Measurements from ENCODE around the gene ELL3. TPM values are rescaled to one million over a fixed set of nuclear protein-coding genes. Genes with fewer than 3 reads are reported as not detected.
A peak's percentile ranks its signal among the peaks of the same experiment; 100 is the strongest.

The ELL3 gene
- total RNA-seq, 1 experiment from 2014 or later = not detected

DNA sequence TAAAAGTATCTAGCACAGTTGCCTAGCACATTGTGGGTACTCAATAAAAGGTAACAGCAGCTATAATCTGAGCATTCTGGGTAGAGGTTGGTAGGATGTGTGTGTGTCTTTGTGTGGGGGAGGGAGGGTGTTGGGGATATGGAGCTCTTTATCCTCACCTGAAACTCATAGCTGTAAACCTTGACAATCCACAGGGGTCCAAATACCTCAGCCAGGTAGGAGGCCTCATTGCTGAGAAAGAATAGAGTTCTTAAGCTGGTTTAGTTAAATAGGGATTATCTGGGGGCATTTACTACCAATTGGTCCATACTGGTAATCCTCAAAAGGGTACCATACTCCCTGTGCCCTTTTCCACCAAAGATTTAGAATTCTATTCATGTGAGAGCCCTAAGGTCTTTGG is 19.2 kb upstream of the ELL3 start:
- Histone ChIP-seq H3K36me3 (peaks cover 32% of the 10 kb centered on the region), H3K4me3 (no peak overlapping the region), H3K4me1 (peaks cover 12% of the 10 kb centered on the region; the same call in 1 of the 2 replicates), H3K27me3 (no peaks in the 10 kb centered on the region), H3K27ac (no peak overlapping the region), H3K9me3 (replicated peaks) (no peaks in the 10 kb centered on the region)
- DNase-seq = no peak

DNA sequence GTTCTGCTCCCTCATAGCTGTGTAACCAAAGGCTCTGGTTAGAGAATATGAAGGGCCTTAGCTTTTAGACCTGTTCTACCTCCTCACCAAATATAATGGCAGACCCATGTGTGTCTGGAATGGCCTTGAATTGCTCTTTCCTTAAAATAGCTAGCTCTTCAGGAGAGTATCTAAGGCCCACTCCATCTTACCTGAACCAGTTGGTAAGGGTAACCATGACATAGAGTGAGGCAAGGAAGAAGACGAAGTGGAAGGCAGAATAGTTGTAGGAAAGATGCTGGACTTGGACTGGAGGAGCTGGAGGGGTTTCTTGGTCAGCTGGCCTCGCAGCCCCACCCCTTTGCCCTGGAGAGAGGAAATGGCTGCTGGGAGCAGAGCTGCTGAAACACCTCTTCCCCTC is 18.4 kb upstream of the ELL3 start:
- Histone ChIP-seq H3K27me3 (no peaks in the 10 kb centered on the region), H3K4me3 (no peak overlapping the region), H3K4me1 (peaks cover 12% of the 10 kb centered on the region; the same call in 1 of the 2 replicates), H3K36me3 (peaks cover 32% of the 10 kb centered on the region), H3K27ac (no peak overlapping the region), H3K9me3 (replicated peaks) (no peaks in the 10 kb centered on the region)
- no peak for DNase-seq

DNA sequence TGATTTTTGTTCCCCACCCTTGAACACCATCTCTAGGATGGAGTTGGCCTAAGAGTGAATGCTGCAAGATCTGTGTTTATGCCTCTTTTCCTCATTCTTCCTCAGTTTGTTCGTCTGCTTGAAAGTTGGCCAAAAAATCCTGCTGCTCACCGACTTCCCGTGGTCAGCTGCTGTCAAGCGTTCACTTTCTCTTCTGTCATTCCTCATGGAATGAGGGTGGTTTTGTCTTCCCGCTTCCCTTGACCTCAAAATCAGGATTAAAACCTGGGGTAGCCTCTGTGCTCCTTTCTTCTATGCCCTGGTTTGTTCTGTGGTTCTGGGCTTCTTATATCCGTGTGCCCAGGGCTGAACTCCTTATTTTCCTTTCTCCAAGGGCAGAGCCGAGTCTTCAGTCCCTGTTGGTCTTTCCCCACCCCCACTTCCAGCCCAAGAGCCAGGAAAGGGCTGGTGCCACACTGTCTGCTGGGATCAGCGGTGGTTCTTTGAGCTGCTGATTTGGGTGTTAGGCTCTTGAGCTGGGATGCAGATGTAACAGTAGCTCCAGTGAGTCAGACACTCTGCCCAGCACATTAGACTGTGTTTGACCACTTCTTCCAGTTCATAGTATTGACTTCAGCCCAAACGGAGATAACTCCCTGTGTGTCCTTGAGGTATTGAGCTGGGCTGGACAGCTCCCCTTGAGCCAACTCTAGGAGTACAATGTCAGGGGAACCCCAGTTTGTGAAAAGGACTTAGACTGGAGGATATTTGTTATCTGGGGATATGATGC is 17.7 kb upstream of the ELL3 start:
- peaks cover 8% of the 10 kb centered on the region; the same call in 1 of the 2 replicates for H3K4me1 ChIP-seq
- H3K27me3 ChIP-seq = no peaks in the 10 kb centered on the region
- no peak for DNase-seq
- peaks cover 32% of the 10 kb centered on the region for H3K36me3 ChIP-seq
- no peaks in the 10 kb centered on the region for H3K9me3 ChIP-seq (replicated peaks)
- H3K4me3 ChIP-seq = no peak overlapping the region
- 0 out of 2 replicates have a peak overlapping the region, but pooled peaks have one; percentile 6 for H3K27ac ChIP-seq

DNA sequence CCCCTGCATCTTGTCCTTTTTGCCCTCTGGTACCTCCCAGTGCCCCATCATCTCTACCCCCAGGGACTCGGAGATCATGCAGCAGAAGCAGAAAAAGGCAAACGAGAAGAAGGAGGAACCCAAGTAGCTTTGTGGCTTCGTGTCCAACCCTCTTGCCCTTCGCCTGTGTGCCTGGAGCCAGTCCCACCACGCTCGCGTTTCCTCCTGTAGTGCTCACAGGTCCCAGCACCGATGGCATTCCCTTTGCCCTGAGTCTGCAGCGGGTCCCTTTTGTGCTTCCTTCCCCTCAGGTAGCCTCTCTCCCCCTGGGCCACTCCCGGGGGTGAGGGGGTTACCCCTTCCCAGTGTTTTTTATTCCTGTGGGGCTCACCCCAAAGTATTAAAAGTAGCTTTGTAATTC is 16.9 kb upstream of the ELL3 start:
- DNase-seq = no peak
- Histone ChIP-seq H3K4me1 (peaks cover 8% of the 10 kb centered on the region; the same call in 1 of the 2 replicates), H3K4me3 (no peak overlapping the region; the same call in 1 of the 2 replicates), H3K27ac (no peak overlapping the region), H3K27me3 (no peaks in the 10 kb centered on the region), H3K36me3 (peaks cover 32% of the 10 kb centered on the region), H3K9me3 (replicated peaks) (no peaks in the 10 kb centered on the region)

DNA sequence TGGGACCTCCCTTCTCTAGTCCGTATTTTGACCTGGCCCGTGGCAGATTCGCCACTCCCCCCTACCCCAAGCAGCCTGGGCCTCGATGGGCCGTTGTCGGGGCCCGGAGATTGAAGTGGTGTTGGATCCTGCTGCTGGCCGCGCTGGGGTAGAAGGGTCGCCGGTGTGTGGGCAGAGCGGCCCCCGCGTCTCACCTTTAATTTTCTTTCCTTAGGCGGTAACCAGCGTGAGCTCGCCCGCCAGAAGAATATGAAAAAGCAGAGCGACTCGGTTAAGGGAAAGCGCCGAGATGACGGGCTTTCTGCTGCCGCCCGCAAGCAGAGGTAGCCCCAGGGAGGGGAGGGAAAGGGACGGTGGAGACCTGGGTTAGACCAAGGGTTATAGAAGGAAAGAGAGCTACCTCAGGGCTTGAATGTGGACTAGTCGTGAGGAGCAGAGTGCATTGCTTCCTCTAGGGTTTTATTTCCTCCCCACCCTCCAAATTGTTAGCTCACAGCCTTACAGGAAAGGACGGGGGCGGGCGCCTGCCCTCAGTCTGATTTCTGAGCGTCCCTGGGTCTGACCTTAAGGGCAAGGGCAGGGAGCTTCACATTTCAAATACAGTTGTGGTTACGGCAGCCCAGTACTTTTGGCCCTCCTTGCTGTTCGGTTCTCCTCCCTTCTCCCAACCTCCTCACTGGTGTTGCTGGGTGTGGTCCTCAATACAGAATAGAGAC is 16.2 kb upstream of the ELL3 start:
- peaks cover 8% of the 10 kb centered on the region; the same call in 1 of the 2 replicates for H3K4me1 ChIP-seq
- no peaks in the 10 kb centered on the region for H3K27me3 ChIP-seq
- DNase-seq = no peak
- H3K27ac ChIP-seq = peak overlapping the region; percentile 73
- peaks cover 32% of the 10 kb centered on the region for H3K36me3 ChIP-seq
- peak overlapping the region; percentile 90 for H3K4me3 ChIP-seq
- no peaks in the 10 kb centered on the region for H3K9me3 ChIP-seq (replicated peaks)

DNA sequence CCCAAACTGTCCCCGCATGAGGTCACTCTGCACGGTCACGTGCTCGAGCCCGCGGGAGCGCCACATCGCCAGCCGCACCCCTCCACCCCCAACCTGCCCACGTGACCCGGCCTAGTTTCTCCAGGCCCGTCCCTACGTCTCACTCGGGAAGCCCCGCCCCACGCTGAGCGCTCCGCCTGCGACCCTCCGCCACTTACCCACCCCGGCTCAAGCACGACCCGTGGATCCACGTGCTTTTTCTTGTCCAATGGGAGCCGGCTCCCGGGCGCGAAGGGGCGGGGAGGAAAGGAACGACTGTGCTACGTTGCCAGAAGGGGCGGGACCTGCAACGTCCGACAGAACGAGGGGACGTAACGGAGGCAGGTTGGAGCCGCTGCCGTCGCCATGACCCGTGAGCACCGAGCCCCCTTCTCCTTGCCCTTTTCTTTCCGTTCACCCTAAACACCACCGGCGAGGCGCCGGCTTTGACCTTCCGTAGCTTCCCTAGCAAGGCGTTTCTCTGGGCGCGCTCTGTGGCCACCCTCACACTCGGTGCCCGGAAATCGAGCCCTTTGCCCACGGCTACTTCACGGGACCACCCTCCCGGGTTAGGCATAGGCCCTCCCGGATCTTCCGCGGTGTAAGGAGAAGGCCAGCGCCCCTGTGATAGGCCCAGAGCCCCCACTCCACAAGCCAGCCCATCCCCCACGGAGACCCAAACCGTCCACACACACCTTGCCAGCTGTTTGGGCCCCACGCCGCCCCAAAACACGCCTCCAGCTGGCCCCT is 15.4 kb upstream of the ELL3 start, which contains the start of gene SERF2:
SERF2 (plus strand) TSS at position 328 of the 768 bp plus-strand sequence; CDS start at position 385, 57 bp downstream.
- Histone ChIP-seq H3K36me3 (peaks cover 32% of the 10 kb centered on the region), H3K27ac (peak within 1 kb of the TSS; percentile 80), H3K9me3 (replicated peaks) (no peaks in the 10 kb centered on the region), H3K27me3 (no peaks in the 10 kb centered on the region), H3K4me3 (peak within 1 kb of the TSS; percentile 90), H3K4me1 (peaks cover 8% of the 10 kb centered on the region; the same call in 1 of the 2 replicates)
- peak; percentile 99 to 100 for DNase-seq

DNA sequence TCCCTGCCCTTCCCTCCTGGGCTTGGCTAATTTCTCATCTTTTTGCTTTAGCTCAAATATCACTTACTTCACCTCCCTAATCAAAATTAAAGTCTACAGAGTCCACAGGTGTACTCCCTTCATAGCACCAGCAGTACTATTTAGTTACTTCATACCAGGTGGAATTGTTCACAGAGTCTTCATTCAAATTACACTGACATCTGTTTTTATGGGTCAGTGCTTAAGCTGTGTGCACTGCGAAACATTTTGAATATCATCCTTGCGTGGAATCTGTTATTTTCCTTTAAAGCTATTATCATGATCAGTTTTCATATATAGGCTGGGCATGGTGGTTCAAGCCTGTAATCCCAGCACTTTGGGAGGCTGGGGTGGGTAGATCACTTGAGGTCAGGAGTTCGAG is 12.6 kb upstream of the ELL3 start:
- no peak overlapping the region for H3K4me3 ChIP-seq
- no peak overlapping the region for H3K27ac ChIP-seq
- H3K4me1 ChIP-seq = peaks cover 4% of the 10 kb centered on the region; the same call in 1 of the 2 replicates
- no peaks in the 10 kb centered on the region for H3K27me3 ChIP-seq
- no peak for DNase-seq
- peaks cover 12% of the 10 kb centered on the region for H3K36me3 ChIP-seq
- no peaks in the 10 kb centered on the region for H3K9me3 ChIP-seq (replicated peaks)

DNA sequence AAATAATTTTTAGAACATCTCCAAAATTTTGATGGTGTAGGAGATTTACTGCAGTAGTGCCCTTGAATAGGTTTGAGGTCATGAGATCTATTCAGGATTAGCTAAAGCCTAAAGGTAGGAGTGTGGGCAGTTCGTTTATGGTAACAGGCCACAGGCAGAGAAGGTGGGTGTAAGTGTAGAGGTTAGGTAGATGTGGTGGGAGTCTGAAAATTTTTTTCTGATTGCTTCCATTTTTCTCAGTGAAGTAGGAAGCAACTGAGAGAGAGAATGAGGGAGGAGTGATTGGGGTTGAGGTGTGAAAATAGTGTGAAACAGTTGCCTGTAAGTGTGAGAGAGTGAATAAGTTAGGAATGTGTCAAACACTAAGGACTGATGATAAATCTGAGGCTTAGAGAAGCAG is 2.2 kb upstream of the ELL3 start:
- H3K4me1 ChIP-seq = no peaks in the 10 kb centered on the region
- H3K36me3 ChIP-seq = no peaks in the 10 kb centered on the region; the same call in 1 of the 2 replicates
- no peaks in the 10 kb centered on the region for H3K27me3 ChIP-seq
- no peak for DNase-seq
- H3K4me3 ChIP-seq = no peak overlapping the region
- H3K9me3 ChIP-seq (replicated peaks) = no peaks in the 10 kb centered on the region
- H3K27ac ChIP-seq = no peak overlapping the region

DNA sequence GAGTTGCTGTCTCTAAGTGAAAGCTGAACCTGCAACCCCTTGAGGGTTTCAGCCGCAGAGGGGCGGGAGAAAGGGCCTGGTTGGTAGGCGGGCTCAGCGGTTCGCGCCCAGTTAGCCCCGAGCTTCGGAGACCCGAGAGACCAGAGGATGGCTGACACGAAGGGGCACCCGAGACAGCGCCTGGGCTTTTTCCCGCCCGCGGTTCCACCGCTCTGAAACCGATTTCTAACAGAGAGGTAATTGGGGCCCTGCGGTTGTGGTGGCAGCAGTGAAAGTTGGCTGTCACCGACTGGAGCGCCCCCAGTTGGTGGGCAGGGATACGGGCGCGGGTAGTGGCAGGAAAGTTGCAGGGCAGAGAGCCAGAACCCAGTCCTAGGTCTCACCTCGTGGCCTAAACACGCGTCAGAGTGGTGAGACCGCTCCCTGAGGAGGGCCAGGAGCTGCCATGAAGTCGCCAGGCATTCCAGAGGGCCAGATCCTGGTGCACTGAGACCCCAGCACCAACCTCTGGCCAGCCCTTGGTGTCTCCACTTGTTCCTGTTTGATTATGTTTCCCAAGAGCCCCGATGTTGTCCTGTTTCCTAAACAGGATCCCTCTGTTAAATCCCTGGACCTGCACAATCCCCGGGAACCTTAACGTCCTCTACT is 625 bp upstream of the ELL3 start:
- Histone ChIP-seq H3K27me3 (no peaks in the 10 kb centered on the region), H3K36me3 (peaks cover 9% of the 10 kb centered on the region), H3K4me3 (no peak overlapping the region), H3K4me1 (no peaks in the 10 kb centered on the region), H3K9me3 (replicated peaks) (no peaks in the 10 kb centered on the region), H3K27ac (no peak overlapping the region)
- DNase-seq = no peak

DNA sequence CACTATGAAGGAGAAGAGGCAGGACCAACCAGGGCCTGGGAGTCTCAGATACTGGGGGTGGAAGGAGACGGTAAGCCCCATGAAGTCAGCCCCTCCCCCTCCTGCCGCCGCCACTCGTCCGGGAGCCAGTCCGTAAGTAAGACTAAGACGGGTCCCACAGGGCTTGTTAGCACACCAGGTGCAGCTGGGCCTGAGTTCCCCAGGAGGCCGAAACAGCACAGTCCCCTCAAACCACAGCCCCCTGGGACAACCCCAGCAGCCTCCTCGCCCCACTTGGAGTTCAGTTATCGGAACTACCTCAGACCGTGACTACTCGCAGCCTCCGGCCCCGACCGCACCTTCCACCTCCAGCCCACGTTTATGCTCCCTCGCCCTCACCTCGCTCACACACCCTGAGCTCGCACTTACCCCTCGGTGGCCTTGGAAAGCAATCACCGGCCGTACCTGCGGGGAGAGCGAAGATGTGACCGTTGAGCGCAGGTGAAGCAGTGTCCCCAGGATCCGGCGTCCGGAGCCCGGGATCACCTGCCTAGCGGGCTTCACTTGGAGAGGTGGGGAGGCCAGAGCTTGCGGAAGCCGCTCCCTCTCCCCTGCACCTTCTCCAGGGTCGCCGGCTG is 557 bp downstream of the ELL3 start:
- Histone ChIP-seq H3K4me1 (no peaks in the 10 kb centered on the region), H3K36me3 (peaks cover 20% of the 10 kb centered on the region), H3K27me3 (no peaks in the 10 kb centered on the region), H3K4me3 (no peak overlapping the region), H3K9me3 (replicated peaks) (no peaks in the 10 kb centered on the region), H3K27ac (no peak overlapping the region)
- no peak for DNase-seq

DNA sequence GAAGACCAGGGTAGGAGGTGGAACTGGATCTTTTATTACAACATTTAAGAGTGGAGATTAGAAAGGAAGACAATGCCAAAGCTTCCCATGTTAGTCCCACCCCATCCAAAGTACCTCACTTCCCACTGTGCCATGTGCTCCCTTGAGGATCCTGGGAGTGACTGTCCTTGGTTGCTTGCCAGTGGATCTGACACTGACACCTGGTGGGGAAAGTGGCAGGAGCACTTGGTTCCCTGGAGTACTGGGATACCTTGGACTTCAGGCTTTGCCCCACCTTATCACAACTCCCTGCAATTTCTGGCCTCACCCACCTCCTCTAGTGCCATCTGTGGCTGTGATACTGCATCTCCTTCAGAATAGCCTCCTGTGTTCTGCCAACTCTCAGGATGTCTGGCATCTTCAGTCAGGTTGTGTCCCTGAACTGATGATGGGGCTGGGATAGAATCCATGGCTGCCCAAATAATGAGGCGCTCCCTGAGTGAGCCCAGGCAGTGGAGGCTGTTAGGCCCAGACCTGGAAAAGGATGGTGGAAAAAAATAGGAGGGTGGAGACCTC is 1.3 kb downstream of the ELL3 start:
- Histone ChIP-seq H3K27ac (no peak overlapping the region), H3K4me1 (no peaks in the 10 kb centered on the region), H3K9me3 (replicated peaks) (no peaks in the 10 kb centered on the region), H3K4me3 (no peak overlapping the region), H3K27me3 (no peaks in the 10 kb centered on the region), H3K36me3 (peaks cover 27% of the 10 kb centered on the region)
- DNase-seq = peak; percentile 34 to 56

DNA sequence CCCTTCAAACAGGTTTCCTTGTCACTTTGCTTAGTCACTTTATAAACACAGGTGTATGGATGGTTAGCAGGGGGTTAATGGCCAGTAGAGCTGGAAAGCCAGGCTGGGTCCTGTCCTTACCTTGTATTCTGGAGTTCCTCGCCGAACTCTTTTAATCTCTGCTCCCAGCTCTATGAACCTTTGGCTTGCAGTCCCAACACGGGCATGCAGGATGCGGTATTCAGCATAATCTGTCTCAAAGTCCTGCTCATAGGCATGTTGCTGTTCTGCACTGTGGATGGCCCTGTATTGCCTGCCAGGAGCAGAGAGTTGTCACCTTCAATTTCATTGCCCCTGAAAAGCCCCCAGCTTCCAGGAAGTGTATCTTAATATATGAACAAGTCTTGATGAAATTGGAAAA is 2.7 kb downstream of the ELL3 start:
- Histone ChIP-seq H3K4me3 (no peak overlapping the region), H3K36me3 (peaks cover 41% of the 10 kb centered on the region), H3K27ac (no peak overlapping the region), H3K27me3 (no peaks in the 10 kb centered on the region), H3K4me1 (no peaks in the 10 kb centered on the region), H3K9me3 (replicated peaks) (no peaks in the 10 kb centered on the region)
- DNase-seq = no peak

DNA sequence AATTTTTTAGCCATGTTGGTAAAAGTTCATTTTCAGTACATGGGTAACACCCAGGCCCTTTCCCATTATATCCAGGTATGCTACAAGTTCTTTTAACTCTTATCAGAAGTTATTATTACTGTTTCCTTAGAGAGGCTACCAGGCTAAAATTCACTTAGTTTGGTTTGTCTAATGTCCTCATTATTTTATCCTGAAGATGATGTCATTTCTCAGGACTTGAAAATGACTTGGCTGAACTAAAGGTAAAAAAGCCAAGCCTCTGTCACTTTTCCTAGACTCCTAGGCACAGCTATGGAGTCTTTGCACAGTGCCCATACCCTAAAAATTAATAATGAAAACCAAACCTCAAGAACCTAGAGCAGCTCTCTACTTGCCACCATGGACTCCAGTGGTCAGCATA is 4.1 kb downstream of the ELL3 start:
- Histone ChIP-seq H3K4me3 (no peak overlapping the region), H3K9me3 (replicated peaks) (no peaks in the 10 kb centered on the region), H3K4me1 (no peaks in the 10 kb centered on the region), H3K27ac (no peak overlapping the region), H3K27me3 (no peaks in the 10 kb centered on the region), H3K36me3 (peaks cover 48% of the 10 kb centered on the region)
- DNase-seq = no peak

DNA sequence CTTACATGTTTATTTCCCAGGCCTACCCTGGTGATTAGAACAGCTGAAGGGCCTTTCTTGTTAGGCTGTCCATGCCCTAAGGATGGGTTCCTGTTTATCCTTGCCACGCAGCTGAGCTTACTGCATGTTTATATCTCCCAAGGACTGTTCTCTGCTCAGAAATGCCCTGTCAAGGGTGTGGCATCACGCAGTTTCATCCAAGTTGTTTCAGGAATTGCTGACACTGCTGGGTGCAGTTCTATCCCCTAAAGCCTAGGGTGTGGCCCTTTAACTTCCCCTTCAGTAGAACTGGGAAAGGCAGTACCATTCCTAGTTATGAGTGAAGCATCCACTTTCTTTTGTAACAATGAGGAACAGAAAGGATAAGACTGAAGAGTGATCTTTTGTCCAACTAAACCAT is 5.0 kb downstream of the ELL3 start:
- Histone ChIP-seq H3K4me1 (no peaks in the 10 kb centered on the region), H3K9me3 (replicated peaks) (no peaks in the 10 kb centered on the region), H3K27me3 (no peaks in the 10 kb centered on the region), H3K4me3 (no peak overlapping the region), H3K27ac (no peak overlapping the region), H3K36me3 (peaks cover 54% of the 10 kb centered on the region)
- DNase-seq = no peak

Measured in SJCRH30 (cell line).